HG02571 (cell line): ENCODE results near the gene CBFA2T2.
"Not testable (repeated sequence)": the region's sequence is repeated elsewhere in the genome, so short reads cannot be mapped to it uniquely, and the experiment has no call there.

Experiments
- ATAC-seq: cut with Tn5 transposase; IDR thresholded peaks from one replicate; pipeline ENCODE4 v1.9.1; 2021; ENCODE audit warnings: mild to moderate bottlenecking, moderate library complexity; ENCODE audit not compliant: unreplicated experiment

The CBFA2T2 gene

DNA sequence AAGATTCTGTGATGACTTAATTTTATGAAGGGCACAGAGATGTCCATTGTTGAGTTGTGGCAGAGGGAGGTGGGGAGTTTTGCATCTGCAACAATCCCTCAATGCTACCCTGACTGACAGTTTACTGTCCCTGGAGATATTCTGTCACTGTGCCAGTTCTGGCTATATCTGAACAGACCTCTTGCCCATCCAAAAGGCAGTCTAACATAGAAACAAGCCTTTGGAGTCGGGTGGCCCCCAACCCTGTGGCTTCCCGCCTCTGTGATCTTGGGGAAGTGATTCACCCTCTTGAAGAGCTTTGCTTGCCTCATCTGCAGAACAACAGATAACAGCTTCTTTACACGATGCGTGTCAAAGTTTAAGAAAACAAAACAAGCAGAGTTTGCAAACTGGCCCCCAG, 200.1 kb downstream of the CBFA2T2 start:
- ATAC-seq: no peak

DNA sequence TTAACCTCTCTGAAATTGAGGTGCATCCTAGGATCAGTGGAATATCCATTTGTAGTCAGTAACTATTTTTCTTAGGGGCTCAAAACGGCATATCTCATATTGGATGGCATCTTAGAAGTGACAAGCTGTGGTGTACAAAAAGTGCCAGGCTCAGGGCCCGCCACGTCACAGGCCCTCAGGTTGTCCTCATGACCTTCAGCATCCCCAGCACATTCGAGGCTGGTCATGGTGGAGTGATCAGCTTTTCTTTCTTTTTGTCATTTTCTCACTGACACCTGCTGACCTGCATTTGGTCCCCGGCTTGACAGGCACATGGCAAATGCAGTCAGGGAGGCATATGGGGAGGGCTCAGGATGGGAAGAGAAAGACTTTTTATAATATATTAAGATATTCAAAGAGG, 203.4 kb downstream of the CBFA2T2 start:
- no peak for ATAC-seq

DNA sequence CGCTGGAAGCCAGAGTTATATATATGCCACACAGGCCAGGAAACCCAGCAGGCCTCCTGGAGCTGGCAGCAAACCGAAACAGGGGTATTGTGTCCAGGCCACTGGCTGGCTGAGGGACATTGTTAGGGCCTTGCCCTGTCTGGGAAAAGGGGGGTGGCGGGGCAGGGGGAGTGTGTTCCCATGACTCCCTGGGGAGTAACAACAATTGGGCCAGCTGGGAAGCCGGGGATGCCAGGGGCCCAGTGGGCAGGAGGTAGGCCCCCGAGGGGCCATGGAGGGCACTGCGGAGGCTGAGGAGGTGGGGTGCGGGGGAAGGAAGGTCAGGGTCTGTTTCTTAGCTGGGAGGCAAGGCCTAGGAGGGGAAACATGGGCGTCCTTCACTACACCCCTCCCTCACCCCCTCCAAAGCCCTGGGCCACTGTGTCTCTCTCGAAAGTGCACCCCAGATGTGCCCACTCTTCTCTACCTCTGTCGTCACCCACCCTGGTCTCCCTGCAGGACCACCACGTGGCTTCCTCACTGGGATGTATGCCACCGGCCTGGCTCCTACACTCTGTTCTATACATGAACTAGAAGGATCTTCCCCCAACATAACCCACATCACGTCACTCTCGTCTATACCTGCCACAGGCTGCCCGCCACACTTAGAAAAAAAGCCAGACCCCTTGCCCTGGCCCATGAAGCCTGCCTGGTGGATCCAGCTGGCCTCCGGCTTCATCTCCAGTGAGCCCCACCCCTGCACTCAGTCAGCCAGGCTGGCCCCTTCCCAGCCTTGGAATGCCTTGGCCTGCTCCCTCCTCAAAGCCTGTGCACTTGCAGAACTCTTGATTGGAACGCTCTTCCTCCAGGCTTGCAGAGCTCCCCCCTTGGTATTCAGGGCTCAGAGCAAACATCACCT, 204.1 kb downstream of the CBFA2T2 start:
- no peak for ATAC-seq

DNA sequence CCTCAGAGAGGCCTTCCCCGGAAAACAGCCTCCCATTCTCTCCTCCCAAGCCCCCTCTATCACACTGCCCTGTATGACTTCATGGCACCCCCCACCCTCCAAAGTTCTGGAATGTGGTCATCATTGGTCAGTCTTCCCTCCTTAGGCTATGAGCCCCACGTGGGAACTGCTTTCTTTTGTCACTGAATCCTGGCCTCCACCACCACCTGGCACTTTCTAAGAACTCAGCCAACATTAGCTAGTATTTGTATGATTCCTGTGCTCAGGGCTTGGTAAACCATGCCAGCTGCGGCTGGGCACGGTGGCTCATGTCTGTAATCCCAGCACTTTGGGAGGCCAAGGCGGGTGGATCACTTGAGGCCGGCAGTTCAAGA, 204.7 kb downstream of the CBFA2T2 start:
- ATAC-seq: no peak

DNA sequence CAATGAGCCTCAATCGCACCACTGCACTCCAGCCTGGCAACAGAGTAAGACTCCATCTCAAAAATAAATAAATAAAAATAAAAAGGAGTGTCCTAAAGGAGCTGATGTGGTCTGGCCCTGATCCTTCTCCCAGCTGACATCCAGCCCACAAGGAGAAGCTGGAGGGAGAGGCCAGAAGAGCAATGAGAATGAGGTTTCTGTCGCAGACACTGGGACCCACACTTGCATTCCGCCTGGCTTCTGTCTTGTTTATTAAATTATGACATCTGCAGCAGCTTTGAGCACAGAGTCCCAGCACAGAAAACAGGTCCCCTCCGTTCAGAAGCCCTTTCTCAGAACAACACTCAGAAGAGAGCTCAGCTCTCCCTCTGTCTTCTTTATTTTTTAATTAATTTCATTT, 206.6 kb downstream of the CBFA2T2 start:
- ATAC-seq: no peak

DNA sequence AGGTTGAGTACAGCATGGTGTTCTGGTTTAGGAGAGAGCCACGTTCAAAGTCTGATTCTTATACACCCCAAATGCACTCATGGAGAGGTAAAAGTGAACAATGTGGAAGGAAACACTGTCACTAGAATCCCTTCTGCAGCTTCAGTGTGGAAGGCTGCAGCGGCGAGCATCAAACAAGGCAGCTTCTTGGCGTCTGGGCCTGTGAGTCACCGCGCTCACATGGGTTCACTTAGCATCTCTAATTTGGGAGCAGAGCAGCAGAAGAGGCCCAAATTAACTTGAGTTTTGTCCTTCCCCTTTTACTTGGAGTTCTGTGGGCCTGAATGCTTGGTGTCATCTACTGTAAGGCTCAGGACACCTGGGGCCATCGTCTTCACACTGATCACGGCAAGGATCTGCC, 207.2 kb downstream of the CBFA2T2 start:
- no peak for ATAC-seq

DNA sequence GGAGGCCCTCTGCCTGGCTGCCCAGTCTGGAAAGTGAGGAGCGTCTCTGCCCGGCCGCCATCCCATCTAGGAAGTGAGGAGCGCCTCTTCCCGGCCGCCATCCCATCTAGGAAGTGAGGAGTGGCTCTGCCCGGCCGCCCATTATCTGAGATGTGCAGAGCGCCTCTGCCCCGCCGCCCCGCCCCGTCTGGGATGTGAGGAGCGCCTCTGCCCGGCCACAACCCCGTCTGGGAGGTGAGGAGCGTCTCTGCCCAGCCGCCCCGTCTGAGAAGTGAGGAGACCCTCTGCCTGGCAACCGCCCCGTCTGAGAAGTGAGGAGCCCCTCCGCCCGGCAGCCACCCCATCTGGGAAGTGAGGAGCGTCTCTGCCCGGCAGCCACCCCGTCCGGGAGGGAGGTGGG, 209.1 kb downstream of the CBFA2T2 start:
- ATAC-seq: not testable (repeated sequence)
